NCI-H1105 (cell line): ENCODE measurements around the gene RHBDL1.

Experiments used
- DNase-seq: peaks from one replicate; lab custom pipeline; 2025; lab: John Stamatoyannopoulos, UW

The RHBDL1 gene

DNA sequence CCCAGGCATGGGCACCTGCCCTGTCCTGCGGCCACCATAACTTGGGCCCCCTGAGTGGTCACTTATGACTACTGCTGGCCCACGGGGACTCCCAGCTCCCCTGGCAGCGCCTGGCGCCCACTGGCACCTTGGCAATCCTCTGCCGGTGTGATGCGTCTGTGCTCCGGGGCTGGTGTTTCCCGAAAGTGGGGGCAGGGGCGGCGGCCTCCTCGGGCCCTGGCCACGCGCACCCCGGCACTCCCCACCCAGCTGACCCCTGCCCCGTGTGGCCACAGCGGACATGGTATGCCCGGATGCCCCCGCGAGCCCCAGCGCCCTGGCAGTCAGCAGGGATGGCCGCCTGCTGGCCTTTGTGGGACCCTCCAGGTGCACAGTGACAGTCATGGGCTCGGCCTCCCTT is 18.0 kb upstream of the RHBDL1 start:
- DNase-seq, result no peak

DNA sequence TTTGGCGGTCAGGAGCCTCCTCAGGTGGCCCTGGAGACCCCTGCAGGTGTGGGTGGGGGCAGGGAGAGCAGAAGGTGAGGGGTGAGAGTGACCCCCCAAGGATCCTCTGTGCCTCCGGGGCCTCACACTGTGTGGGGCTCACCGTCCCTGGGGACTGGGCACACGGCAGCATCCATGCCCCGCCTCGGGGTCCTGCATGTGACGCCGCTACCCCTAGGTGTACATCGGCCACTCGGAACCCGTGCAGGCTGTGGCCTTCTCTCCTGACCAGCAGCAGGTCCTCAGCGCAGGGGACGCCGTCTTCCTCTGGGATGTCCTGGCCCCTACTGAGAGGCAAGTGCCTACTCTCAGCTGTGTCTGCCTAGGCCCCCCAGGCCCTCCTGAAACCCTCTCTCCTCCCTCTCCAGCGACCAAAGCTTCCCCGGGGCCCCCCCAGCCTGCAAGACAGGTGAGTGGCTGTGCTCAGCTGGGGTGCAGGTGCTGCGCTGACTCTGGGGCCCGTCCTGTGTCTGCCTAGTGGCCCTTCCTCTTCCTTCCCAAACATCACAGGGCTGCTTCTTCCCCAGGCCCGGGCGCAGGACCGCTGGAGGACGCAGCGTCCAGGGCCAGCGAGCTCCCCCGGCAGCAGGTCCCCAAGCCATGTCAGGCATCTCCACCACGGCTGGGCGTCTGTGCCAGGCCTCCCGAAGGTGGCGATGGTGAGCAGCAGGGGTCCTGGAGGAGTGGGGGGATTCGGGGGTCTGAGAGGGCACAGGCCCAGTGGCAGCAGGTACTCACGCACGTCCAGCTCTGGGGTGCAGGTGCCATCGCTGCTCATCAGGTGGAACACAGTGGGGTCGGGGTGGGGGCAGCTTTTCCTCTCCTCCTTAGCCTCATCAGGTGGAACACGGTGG is 16.5 kb upstream of the RHBDL1 start:
- no peak for DNase-seq

DNA sequence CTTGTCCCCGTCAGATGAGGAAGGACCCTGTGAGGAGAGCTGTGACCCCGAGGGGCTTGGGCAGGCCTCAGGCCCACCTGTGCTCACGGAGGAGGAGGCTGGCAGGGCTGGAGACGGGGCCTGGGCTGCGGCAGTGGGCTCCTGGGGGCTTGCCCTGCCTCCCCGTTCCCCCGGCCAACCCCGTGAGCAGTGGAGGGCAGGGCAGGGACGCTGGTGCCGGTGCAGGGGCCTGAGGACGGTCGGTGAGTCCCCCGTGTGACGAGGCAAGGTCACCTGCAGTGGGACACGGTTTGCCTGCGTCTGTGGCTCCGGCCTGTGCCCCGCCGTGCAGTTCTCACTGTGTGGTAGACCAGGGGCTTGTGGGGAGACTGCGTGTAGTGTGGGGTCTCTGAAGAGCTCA is 15.9 kb upstream of the RHBDL1 start:
- no peak for DNase-seq

DNA sequence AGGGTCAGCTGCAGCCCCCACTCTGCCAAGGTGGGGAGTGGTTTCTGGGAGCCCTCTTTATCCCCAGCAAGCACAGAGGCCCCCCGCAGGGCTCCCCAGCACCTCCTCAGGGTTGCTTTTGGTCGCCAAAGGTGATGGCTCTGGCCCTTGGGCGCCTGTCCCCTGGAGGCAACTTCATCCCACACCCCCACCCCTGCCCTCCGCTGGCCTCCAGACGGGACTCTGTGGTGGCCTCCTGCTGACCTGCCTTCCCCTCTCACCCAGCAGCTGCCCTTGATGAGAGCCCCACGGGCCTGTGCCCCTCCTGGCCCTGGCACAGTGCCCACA is 15.4 kb upstream of the RHBDL1 start:
- DNase-seq, result no peak

DNA sequence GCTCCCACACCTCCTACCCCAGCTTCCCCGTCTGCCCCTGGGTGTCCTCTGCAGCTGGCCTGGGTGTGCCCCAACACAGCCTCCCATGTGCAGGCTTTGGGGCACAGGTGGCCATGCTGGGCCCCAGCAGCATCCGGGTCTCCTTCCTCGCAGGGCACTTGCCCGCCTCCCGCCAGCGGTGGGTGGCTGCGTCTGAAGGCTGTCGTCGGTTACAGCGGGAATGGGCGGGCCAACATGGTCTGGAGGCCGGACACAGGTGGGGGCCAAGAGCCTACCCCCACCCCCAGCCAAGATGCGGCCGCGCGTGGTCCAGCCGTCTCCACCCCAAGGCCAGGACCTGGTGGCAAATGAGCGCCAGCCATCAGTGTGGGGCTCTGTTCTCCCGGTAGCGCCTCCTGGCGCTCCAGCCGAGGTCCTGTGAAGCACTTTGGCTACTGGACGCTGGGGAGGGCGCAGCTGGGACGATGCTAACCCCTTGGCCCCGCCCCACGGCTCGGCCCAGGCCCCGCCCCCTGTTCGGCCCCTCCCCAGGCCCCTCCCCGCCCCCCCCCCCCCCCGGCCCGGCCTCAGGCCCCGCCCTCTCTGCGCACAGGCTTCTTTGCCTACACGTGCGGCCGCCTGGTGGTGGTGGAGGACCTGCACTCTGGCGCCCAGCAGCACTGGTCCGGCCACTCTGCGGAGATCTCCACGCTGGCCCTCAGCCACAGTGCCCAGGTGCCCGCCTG is 14.8 kb upstream of the RHBDL1 start:
- no peak for DNase-seq

DNA sequence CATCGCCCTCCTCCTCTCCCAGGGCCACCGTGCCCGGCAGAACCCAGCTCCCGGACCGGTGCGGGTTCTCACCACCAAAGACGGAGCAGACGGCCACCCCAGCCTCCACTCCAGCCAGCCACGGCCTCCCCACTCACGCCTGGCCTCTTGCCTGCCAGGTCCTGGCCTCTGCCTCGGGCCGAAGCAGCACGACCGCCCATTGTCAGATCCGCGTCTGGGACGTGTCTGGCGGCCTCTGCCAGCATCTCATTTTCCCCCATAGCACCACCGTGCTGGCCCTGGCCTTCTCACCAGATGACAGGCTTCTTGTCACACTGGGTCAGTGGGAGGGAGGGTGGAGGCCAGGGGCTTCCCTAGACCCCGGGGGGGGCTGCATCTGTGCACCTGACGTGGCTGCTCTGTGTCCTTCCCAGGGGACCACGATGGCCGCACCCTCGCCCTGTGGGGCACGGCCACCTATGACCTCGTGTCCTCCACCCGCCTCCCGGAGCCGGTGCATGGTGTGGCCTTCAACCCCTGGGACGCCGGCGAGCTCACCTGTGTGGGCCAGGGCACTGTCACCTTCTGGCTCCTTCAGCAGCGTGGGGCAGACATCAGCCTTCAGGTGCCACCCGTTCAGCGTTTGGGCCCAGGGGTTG is 14.2 kb upstream of the RHBDL1 start:
- DNase-seq, result no peak

GRCh38 chr16:662095-662494 is 13.4 kb upstream of the RHBDL1 start:
- no peak for DNase-seq

GRCh38 chr16:662597-662996 is 12.9 kb upstream of the RHBDL1 start:
- DNase-seq, result no peak

DNA sequence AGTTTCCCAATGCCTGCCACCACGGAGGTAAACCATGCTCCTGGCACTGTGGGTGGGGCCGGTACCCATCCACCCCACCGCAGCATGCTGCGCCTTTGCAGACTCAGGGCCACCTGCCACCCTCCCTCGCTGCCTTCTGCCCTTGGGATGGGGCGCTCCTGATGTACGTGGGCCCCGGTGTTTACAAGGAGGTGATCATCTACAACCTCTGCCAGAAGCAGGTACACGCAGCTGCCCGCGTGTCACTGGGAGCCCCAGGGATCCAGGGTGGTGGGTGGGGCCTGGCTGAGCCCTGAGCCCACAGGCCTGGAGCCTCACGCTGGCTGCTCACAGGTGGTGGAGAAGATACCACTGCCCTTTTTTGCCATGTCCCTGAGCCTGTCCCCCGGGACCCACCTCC is 8.9 kb upstream of the RHBDL1 start:
- DNase-seq, result no peak

DNA sequence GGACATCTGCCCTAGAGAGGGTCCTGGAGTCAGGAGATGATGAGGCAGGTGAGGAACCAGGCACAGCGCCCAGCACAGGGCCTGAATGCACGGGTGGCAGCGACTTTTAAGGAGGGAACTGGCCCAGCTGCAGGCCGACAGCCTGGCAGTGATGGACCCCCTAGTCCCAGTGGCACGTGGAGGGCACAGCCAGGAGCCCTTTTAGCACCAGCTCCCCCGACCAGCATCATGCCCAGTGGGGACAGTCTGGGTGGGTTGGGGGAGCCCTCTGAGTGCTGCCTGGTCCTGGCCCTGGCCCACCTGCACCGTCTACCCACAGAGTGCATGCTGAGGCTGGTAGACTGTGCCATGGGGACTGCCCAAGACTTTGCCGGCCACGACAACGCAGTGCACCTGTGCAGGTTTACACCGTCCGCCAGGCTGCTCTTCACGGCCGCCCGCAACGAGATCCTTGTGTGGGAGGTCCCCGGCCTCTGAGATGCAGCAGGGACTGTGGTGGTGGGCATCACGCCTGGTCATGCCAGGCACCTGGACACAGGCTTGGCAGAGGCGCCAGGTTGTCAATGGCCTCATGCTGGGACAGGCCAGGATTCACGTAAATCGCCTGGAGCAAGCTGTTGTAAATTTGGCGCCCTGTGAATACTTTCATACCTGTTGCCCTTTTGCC is 8.2 kb upstream of the RHBDL1 start:
- no peak for DNase-seq

- DNase-seq, result peak; percentile 64
These were observed 7.5 kb upstream of the RHBDL1 start, which contains the start of gene RHOT2 for GRCh38 chr16:667780-668518. Gene RHOT2, plus strand, starts transcription at chr16:668132. Its CDS starts 68 bp downstream, at chr16:668200.

DNA sequence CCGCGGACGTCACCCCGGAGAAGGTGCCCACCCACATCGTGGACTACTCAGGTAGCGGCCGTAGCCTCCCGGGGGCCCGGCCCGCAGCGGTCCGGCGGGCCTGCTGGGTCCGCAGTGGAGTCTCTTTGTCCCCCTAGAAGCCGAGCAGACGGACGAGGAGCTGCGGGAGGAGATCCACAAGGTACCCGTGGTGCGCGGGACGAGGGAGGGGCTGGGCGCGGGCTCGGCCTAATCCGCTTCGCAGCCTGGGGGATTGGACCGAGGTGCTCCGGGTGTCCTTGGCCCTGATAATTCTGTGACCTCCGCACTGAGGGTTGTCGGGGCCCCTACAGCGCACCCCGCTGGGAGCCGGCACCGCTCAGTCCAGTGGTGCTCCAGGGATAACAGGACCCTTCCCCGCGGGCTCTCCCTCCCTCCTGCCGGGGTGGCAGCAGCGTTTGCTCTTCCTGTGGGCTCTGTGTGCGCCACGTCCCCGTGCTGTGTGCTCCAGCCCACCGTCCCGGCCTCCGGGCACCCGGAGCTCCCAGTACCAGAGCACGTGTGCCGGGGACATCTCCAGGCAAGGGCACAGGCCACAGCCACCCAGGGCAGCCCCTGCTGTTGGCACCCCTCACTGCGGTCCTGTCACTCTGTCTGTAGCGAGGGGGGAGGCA is 6.8 kb upstream of the RHBDL1 start:
- no peak for DNase-seq

- DNase-seq, result no peak
These were observed 5.8 kb upstream of the RHBDL1 start for GRCh38 chr16:669666-670065.

GRCh38 chr16:670485-671352 is 4.8 kb upstream of the RHBDL1 start:
- DNase-seq, result no peak

DNA sequence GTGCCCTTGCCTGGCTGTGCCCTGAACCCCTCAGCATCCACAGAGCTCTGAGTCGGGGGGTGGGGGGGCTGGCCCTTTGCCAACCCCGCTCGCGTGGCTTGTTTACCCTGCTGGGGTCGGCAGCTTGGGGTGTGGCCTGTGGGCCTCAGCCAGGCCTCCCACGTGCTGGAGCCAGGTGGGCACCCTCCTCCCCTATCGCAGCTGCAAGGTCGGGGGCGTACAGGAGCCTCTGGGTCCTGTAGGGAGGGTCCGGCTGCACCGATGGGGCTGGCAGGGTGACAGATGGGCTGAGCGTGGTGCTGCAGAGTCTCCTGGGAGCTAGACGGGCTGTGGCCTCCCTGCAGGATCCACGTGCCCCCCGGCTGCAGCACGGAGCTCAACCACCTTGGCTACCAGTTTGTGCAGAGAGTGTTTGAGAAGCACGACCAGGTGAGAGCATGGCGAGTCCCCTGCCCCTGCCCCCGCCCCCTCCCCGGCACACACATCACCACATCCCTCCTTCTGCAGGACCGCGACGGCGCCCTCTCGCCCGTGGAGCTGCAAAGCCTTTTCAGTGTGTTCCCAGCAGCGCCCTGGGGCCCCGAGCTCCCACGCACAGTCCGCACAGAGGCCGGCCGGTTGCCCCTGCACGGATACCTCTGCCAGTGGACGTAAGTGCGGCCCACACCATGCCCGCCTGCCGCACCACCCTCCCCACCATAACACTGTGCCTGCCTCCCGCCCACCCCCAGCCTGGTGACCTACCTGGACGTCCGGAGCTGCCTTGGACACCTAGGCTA is 3.9 kb upstream of the RHBDL1 start:
- no peak for DNase-seq

GRCh38 chr16:672371-672770 is 3.1 kb upstream of the RHBDL1 start:
- DNase-seq, result no peak

DNA sequence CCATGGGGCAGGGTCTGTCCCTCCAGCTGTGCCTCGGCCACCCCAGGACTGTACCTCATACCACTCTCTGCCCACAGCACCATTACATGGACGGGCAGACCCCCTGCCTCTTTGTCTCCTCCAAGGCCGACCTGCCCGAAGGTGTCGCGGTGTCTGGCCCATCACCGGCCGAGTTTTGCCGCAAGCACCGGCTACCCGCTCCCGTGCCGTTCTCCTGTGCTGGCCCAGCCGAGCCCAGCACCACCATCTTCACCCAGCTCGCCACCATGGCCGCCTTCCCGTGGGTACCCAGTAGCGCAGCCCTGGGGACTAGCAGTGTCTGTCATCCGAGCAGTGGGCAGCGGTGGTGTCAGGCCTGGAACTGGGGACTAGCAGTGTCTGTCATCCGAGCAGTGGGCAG is 2.6 kb upstream of the RHBDL1 start:
- DNase-seq, result no peak

GRCh38 chr16:673399-673991 is 2.0 kb upstream of the RHBDL1 start:
- DNase-seq, result no peak
